Hepatocyte (in vitro differentiated cells): Measurements from ENCODE around the gene IZUMO1.

Source experiments
- CTCF ChIP-seq: fragments of 200-600 bp; sonication (generic); IDR thresholded peaks from 2 replicates; pipeline ENCODE4 v1.5.1; 2016; ENCODE audit warnings: antibody characterized with exemption, mild to moderate bottlenecking; ENCODE audit not compliant: poor library complexity
- EZH2 ChIP-seq: fragments of 200-600 bp; sonication (generic); IDR thresholded peaks from 2 replicates; pipeline ENCODE4 v1.6.1; 2016; ENCODE audit warnings: antibody characterized with exemption, mild to moderate bottlenecking, borderline replicate concordance
- EZH2phosphoT487 ChIP-seq: fragments of 200-600 bp; sonication (generic); IDR thresholded peaks from one replicate; pipeline ENCODE4 v1.6.1; 2018; ENCODE audit warnings: antibody characterized with exemption, mild to moderate bottlenecking, low read depth, moderate library complexity; ENCODE audit not compliant: unreplicated experiment, severe bottlenecking

GRCh38 chr19:48777720-48778119 lies 31.0 kb upstream of the IZUMO1 start:
- TF ChIP-seq CTCF (no peak), EZH2 (no peak), EZH2phosphoT487 (no peak)
